CD4-positive, alpha-beta T cell treated with Interleukin-2 at 100 ng/mL for 4 hours (primary cell): ENCODE measurements around the gene ATP11B.

Source experiments
- DNase-seq: peaks from one replicate; pipeline ENCODE4 v3.0.0-alpha.2; 2020; ENCODE audit warnings: low spot score

Gene ATP11B

DNA sequence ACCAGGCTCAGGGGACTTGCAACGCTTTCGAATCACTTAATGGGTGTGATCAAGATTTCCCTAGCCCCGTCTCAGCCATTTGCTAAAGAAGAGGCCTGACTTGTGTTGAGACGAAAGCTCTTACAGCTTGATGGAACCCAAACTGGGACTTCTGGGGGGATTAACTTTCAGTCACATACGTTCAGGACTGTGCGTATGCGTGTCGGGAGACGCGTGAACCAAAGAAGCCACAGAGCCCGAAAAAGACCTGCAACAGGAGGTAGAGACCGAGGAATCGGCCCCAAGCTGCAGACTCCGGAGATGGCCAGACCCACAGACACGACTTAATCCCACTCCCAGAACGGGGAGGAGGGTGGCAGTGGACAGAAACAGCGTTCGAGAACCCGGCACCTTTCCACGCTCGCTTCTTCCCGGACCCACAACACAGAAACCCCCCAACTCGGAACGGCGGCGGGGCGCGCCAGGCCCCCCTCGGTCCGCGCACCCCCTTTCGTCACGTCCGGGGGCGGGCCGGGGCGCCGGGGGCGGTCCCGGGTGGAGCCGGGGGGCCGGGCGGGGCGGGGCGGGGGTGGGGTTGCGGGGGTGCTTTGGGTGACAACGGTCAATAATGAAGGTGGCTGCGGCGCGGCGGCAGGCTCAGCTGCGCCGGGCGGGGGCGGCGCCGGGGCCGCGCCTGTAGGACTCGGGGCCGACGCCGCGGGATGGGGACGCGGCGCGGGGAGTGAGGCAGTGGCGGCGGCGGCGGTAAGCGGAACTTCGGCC, at the start of gene ATP11B:
TSS of gene ATP11B (plus strand) at position 604 of the 762 bp plus-strand sequence. CDS start 256 bp downstream, outside the sequence.
- DNase-seq = peak; percentile 76

DNA sequence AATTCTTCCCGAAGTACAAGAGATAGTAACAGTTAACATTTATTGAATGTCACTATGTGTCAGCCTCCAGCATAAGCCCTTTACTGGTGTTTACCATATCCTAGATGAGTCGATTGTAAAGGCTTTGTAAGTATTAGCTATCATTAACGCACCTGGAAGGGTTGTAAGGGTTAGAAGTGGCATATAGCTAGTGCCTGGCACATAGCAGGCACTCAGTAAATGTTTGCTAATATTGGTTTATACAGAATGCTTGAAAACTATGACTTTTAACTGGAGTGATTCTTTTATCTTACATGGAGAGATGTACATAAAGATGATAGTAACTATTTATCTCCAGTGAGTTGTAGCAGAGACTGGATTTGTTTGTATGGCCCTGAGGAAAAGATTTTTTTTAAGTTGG, 46.3 kb upstream of the ATP11B start:
- no peak for DNase-seq

DNA sequence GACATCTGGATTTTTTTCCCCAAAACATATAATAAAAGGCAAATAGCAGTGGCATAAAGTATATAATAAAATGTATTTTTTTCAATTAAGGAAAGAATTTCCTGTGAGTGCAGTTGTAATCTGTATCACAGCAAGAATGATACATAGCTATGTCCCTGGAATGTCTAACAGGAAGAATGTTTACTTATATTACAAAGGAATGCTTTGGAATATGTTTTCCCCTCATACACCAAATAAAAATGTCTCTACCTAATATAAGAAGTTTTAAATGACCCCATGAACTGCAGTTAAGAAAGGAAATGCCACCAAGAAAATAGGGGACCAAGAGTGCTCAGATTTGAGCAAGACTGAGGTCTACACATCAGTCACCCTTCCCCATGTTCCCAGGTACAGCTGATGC, 38.0 kb upstream of the ATP11B start:
- no peak for DNase-seq

DNA sequence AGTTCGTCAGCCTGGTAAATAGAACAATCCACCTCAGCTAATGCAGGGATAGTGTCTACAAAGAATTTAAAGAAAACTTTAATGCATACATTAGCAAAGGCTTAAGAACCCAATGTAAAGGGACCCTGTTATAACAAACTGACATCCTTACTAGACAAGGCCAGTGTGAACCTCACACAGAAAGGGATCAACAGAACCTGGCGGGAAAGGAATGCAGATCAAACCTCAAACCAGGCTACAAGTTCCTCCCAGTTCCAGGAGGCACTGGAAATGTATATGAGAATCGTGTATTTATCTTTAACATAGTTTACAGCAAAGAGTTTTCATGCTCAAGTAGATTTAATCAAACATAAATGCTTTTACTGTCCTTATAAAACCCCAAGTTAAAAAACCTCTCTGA, 37.6 kb upstream of the ATP11B start:
- DNase-seq = no peak

DNA sequence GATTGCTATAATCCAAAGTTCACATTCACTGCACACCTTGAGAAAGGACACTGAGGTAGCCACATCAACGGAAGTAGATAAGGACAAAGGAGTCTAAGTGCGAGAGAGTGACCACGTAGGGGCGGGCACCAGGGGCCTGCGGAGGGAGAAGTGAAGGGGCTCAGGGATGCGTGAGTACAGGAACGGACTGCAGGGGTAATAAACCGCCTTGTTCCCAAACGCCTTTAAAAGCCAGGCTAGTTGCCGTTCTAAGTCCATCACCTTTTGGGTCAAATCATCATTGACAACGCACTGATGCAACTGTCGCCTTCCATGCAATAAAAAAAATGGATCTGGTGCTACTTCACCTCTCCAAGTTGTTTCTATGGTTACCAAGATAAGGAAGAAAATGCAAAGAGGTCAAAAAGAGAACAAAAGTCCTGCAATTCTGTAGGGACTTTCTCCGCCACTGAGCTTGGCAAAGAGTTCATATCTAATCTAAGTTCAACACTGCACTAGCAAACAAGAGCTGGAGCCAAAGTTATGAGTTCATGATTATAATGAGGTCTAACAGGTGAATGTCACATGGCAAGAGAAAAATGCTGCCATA, 32.6 kb upstream of the ATP11B start:
- DNase-seq = no peak

DNA sequence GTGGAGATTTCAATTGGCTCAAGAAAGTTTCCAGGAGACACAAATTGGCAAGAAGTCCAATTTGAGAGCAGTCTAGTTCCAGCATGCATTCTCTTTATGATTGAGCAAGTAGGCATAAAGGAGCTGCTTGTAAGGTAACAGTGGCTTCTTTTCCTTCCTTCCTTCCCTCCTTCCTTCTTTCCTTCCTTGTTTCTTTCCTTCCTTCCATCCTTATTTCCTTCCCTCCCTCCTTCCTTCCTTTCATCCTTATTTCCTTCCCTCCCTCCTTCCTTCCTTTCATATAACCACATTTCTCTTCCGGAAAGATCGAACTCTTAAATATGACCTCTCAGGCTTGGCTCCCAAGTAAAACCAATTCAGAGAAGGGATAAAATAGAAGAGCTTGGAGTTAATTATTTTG, 29.4 kb upstream of the ATP11B start:
- DNase-seq = no peak

DNA sequence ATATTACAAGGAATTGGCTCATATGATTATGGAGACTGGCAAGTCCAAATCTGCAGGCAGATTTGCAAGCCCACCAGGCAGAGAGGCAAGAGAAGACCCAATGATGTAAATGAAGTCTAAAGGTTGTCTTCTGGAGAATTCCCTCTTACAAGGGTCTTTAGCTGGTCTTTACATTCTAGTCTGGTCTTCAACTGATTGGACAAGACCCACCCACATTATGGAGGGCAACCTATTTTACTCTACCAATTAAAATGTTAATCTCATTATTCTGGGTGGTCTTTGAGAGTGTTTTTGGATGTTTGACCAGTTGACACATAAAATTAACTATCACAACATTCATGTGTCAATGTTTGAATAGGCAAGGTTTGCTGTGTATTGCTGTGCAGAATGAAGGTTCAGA, 28.0 kb upstream of the ATP11B start:
- DNase-seq = no peak

DNA sequence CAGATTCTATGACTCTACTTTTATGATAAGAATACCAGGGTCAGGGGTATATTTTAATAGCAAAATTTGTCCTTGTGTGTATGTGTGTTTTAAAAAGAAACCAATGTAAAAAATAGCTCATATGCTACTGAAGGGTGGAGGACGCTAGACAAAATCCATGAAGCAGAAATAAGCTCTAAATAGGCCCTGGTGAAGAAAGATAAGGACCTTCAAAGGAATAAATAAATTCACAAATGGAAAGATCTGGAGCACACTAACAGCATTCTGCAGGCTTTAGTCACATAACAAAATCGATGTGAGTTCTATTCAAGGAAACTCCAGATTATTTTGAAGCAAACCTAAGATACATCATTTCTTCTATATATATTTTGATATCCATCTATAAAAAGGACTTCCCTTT, 27.2 kb upstream of the ATP11B start:
- DNase-seq = no peak

DNA sequence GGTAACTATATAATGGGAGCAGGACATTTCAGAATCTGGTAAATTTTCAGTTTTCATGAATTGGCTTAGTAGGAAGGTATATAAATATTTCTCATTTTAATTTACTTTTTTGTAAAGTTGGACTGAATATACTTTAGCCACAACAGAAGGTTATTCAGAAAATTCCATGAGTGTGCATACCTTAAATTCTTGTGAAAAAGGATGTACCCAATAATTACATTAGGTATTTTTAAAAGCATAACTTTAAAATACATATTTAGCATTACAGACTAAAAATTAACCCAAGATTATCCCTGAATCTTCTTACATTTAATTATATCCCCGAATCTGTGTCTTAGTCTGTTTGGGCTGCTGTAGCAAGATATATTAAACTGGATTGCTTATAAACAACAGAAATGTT, 24.9 kb upstream of the ATP11B start:
- DNase-seq = no peak

DNA sequence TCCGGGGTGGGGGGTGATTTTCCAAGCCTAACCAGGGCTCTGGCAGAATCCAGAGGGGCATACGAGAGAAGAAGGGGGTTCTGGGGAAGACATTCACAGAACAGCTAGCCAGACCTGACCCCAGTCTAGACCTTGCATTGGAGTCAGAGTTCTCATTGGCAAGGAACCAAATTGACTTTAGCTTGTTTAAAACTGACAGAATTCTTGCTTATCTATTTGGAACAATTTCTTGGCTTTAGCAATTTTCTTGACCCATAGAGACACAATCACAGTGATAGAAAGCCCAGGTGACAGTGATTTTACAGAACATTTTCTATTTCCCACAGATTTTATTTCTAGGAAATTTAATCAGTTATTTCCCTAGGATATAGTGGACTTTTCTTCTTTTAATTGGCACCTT, 23.6 kb upstream of the ATP11B start:
- DNase-seq = no peak

DNA sequence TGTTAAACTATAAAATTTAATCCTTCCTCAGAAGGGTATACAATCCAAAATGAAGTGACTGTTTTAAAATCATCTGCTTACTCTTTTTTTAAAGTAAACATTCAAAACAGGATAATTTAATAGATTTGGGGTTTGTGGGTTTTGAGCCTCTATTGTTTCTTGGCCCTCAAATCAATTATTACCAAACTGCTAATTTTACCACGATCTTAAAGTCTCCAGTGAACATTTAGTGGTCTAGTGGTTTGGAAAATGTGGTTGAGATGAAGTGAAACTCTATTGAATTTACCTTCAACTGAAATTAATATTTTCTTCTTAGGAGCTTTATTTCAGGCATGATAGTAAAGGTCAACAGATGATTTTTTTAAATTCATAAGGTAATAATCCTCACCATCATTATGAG, 11.2 kb upstream of the ATP11B start:
- no peak for DNase-seq

DNA sequence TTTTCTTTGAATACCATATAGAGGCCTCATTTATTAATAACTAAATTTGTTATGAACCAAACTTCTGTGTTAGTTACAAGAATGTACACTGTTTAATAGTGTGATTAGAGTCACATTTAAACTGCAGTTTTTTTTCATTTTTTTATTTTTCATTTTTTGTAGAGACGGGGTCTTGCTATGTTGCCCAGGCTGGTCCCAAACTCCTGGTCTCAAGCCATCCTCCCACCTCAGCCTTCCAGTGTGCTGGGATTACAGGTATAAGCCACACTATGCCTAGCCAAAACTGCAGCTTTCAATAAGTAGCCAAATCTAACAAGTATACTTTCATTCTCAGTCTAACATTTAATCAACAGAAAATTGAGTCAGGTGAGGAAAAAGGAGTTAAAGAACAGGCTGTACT, 10.2 kb upstream of the ATP11B start:
- DNase-seq = no peak

DNA sequence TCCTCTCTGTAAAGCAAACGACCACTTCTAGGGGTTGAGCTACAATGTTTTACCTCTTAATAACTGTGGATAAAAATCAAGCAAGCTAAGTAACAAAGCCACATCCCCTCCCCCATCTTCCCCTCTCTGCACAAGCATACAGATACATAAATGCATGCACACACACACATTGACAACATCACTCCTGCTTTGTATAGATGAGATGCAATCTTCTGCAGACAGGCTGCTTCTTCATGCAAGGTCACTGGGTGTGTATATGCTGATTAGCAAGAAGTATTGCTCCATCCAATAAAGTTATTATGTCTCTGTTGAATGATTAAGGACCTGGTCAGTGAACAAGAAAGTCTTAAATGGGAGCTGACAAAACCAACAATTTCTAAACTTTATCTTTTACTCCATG, 8.8 kb upstream of the ATP11B start:
- no peak for DNase-seq

DNA sequence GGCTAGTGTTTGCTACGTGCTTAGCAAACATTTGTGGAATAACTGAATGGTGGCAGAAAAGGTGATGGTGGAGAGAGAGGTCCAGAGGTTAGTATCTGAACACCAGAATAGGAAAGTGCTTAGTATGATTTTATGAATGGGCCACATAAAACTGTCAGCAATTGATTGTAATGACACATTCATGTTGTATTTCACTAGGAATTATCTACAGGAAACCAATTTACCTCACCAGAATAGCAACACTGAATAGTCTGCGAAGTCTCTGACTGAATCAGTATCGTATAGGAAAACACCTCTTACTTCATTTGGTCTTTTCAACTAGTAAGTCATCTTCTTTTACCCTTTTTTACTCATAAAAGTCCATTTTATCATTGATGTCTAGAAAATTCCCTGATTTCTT, 8.2 kb upstream of the ATP11B start:
- no peak for DNase-seq

DNA sequence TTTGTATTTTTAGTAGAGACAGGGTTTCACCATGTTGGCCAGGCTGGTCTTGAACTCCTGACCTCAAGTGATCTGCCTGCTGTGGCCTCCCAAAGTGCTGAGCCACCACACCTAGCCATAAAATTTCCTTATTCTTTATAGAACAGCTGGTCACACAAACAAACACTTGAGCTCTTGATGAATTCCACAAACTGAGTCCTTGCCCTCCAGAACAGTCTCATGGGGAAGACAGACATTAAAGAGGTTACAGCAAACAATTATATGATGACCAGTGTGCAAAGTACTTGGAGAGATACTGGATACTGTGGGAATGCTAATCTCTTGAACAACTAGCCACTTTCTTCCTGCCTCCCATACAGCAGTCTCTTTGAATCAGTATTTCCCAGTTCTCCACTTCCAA, 7.5 kb upstream of the ATP11B start:
- DNase-seq = no peak

DNA sequence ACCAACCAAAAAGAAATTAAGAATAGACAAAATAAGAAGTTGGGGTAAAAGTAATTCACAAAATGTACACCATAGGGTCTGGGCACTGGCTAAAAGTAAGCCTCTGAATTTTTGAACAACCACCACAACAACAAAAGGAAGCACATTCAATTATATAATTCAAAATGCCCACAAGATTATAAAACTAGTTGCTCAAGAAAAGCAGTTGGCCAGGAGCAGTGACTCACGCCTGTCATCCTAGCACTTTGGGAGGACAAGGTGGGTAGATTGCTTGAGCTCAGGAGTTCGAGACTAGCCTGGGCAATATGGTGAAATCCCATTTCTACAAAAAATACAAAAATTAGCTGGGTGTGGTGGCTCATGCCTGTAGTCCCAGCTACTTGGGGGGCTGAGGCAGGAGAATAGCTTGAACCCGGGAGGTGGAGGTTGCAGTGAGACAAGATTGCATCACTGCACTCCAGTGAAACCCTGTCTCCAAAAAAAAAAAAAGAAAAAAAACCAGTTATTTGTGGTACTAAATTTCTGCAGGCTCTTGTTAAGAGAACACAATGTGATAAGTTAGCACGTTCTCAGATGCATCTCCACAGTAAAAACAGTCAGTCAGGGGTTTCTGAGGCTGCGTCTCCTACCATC, 6.6 kb upstream of the ATP11B start:
- no peak for DNase-seq

DNA sequence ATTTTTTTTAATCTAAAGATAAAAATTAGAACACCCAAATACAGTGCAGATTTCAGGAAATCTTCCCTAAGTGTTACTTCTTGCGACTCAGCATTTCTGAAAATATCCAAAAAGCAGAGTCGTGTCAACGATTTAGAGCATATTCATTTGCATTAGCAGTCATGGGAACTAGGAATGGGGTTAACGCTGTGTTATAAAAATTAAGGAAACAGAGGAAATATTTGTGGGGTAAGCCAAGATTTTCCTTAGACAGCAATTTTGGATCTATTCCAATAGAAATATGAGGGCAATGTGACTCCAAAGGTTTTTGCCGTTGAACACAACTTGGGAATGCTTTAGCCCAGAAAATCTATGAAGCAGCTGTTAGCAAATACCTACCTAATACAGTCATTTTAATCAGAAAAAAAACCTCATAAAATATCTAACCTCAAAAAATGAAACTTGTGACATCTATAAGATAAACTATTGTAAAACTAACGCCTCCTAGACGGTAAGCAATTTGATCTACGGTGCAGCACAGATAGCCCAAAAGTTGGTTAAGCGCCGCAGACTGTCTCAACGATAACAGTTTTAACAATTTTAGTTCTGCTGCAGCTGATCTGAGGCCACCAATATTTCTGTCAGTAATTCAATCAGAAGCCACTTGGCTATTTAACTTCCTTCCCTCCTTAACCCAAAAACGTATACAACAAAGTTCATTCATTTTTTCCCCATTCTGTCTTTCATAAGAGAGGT, 5.8 kb upstream of the ATP11B start:
- no peak for DNase-seq

DNA sequence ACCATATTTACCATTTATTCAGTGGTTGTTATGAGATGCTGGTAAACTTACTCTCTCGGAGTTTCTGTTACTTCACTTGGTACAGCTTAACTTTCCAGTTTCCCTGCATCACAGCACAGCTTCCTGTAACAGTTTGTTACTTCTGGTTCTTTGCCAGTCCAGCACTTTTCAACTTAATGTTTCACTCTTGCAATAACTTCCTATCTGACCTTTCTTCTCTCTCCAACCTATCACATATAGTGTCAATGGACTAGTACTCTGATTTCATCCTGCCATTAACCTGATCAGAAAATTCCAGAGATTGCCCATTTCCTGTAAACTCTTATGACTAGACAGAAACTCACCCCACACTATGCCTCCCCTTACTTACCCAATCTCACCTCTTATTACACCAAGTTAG, 3.9 kb upstream of the ATP11B start:
- no peak for DNase-seq

DNA sequence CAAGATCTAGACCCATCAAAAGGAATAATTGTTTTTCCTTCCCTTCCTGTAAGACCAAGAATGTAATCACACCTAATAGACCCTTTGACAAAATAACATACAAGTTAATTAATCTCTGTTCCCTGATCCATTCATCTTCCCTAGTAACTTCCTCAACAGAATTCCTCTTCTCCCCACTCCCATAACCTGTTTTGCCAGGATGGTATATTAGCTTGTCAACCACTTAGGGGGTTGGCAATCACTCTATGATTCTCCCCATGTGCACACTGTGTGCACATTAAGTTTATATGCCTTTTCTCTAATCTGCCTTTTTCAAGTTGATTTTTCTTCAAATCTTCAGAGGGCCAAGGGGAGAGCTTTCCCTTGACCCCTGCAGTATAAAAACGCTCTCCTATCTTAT, 2.7 kb upstream of the ATP11B start:
- DNase-seq = no peak

DNA sequence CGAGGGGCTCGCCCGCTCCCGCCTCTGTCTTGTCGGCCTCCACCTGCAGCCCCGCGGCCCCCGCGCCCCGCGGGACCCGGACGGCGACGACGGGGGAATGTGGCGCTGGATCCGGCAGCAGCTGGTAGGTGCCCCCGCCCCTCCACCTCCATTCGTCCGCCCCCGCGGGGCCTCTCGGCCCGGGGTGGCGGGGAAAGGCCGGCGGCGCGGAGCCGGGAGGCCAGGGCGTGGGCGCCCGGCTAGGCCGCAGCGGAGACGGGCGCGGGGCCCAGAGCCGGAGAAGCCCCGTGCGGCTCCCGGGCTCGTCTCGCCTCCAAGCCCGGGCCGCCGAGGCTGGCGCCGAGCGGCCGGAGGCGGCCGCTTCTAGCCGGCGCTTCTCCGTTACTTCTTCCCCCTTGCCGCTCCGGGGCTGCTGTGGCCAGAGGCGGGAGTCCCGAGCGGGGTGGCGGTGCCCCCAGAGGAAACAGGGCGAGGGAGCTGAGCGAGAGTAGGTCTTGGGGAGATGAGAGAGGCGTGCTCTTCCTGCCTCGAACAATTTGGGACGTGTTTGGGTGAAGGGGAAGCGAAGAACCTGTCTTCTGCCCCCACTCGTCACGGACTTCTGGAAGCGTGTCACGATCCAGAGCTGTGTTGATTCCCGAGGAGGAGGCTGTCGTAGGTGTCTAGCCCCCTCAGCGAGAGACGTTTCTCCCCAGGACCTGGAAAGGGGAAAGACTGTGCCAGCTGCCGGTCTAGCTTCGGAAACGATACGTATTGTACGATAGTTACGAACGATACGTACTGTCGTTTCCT, 555 bp downstream of the ATP11B start:
- DNase-seq = peak; percentile 44

DNA sequence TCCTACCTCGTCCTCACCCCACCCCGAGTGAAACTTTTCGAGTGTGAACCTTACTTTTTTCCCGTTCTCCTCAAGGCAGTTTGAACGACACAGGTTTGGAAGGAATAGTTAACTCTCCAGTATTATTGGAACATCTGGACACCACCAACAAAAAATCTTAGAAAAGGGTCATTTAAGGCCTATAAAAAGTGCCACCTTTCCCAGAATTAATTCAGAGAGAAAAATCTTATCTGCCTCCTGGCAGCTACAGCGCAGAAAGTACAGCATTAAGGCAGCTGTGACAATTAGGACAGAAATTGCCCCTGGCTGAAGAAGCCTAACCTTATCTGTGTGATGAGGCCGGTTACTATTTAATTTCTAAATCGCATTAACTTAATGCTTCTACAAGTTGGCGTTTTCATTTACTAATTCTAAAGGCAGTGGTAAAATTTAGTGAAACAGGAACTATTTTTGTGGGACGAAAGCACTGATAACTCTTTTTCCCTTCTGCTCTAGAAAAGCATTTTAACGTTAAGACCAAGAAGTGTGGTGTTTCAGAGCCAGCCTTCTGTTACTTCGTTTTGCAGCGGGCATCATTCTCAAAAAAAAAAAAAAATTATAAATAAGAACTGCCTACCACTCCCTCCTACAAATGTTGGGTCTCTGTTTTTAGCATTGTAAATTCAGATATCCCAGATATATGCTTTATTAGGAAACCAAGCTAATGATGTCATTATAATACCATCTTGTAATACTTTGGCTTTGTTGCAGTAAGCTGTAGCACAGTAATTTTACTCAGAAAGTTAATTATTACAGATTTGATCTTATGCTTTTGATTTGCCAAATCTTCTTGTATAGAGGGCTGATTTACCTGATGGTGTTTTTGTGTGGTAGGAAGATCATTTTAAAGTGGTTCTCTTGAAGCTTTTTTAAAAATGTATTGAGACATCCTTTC, 1.4 kb downstream of the ATP11B start:
- DNase-seq = no peak
